Measurements from ENCODE around the gene CDC42BPA. TPM values are rescaled to one million over a fixed set of nuclear protein-coding genes. Genes with fewer than 3 reads are reported as not detected.

The CDC42BPA gene
- total and polyA plus RNA-seq, 11 donors, result 9.8 to 33.8 (median 29.7) TPM

- intact Hi-C loops (cut with DNase I), result no loop called here
- Histone ChIP-seq H3K27ac (no peak overlapping the region), H3K27me3 (no peaks in the 10 kb centered on the region), H3K9me3 (no peaks in the 10 kb centered on the region), H3K36me3 (peaks cover 0 to 78% (median 20%) of the 10 kb centered on the region in 9 donors), H3K4me3 (no peak overlapping the region), H3K4me1 (peaks cover 0 to 12% (median 0%) of the 10 kb centered on the region in 12 donors)
- TF ChIP-seq CTCF (IDR thresholded peaks at IDR 0.05) (no peak), POLR2A (IDR thresholded peaks at IDR 0.05) (no peak)
- no peak for DNase-seq
- no peak for ATAC-seq
- WGBS, 4 donors, result 87 to 93% (median 89%) methylated on average over 4 of the region's 4 CpGs
These were observed 246.3 kb downstream of the CDC42BPA start for GRCh38 chr1:227071895-227072587.

GRCh38 chr1:227070638-227071285 is 247.5 kb downstream of the CDC42BPA start:
- ATAC-seq (no peak), DNase-seq (no peak)
- Histone ChIP-seq H3K9me3 (no peaks in the 10 kb centered on the region), H3K27me3 (no peaks in the 10 kb centered on the region), H3K27ac (no peak overlapping the region), H3K4me1 (peaks cover 0 to 12% (median 0%) of the 10 kb centered on the region in 12 donors), H3K4me3 (no peak overlapping the region), H3K36me3 (peaks cover 0 to 86% (median 20%) of the 10 kb centered on the region in 9 donors)
- 55 to 92% (median 75%) methylated on average over 4 of the region's 4 CpGs for WGBS, 4 donors
- TF ChIP-seq CTCF (IDR thresholded peaks at IDR 0.05), result no peak
- intact Hi-C loops (cut with DNase I), result no loop called here

GRCh38 chr1:227069490-227069889 is 248.8 kb downstream of the CDC42BPA start:
- DNase-seq (no peak), ATAC-seq (no peak)
- no peaks in the 10 kb centered on the region for H3K27me3 ChIP-seq
- 93 to 97% (median 94%) methylated on average over 2 of the region's 2 CpGs for WGBS, 4 donors
- intact Hi-C loops (cut with DNase I), result no loop called here
- no peak for TF ChIP-seq CTCF (IDR thresholded peaks at IDR 0.05)
- TF ChIP-seq POLR2A (IDR thresholded peaks at IDR 0.05), result no peak
- H3K4me3 ChIP-seq, result no peak overlapping the region
- peaks cover 0 to 12% (median 0%) of the 10 kb centered on the region in 12 donors for H3K4me1 ChIP-seq
- no peak overlapping the region for H3K27ac ChIP-seq
- H3K36me3 ChIP-seq, result peaks cover 0 to 78% (median 20%) of the 10 kb centered on the region in 9 donors
- H3K9me3 ChIP-seq, result no peaks in the 10 kb centered on the region

- 71 to 76% (median 73%) methylated on average over 2 of the region's 2 CpGs for WGBS, 4 donors
- H3K27ac ChIP-seq, result no peak overlapping the region
- H3K27me3 ChIP-seq, result no peaks in the 10 kb centered on the region
- DNase-seq, result no peak
- intact Hi-C loops (cut with DNase I), result no loop called here
- peaks cover 0 to 12% (median 0%) of the 10 kb centered on the region in 12 donors for H3K4me1 ChIP-seq
- no peak for TF ChIP-seq CTCF (IDR thresholded peaks at IDR 0.05)
- TF ChIP-seq POLR2A (IDR thresholded peaks at IDR 0.05), result no peak
- H3K9me3 ChIP-seq, result no peaks in the 10 kb centered on the region
- H3K36me3 ChIP-seq, result peaks cover 0 to 74% (median 18%) of the 10 kb centered on the region in 9 donors
- no peak overlapping the region for H3K4me3 ChIP-seq
- ATAC-seq, result no peak
These were observed 249.4 kb downstream of the CDC42BPA start for GRCh38 chr1:227068883-227069282.
